Measurements from ENCODE around the gene VAC14.

Gene VAC14

DNA sequence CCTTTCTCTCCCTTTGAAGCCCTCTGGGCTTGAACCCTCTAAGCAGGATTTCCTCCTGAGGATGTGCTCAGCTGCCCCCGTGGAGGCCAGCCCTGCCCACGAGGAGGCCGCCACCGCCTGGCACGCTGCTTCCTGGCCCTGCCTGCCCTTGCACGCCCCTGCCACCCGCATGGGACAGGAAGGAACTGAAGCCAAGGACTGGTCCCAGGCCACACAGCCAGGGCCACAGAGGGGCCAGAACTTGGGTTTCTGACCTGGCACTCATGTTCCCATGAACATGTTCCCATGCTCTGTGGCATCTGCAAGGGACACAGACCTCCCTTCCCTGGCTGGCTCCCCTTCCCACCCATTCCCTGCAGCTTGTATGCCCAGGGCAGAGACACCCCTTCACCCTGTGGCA, 91.0 kb downstream of the VAC14 start:
- DNase-seq, result no peak

GRCh38 chr16:70709457-70709856, 91.5 kb downstream of the VAC14 start:
- DNase-seq, result no peak

- DNase-seq, result peak in 3 of 56 donors; percentile 15 to 29 (median 18)
These were observed 92.4 kb downstream of the VAC14 start for GRCh38 chr16:70708366-70709246.

GRCh38 chr16:70706948-70707465, 94.0 kb downstream of the VAC14 start:
- no peak for DNase-seq

GRCh38 chr16:70705056-70705455, 95.9 kb downstream of the VAC14 start:
- no peak for DNase-seq

DNA sequence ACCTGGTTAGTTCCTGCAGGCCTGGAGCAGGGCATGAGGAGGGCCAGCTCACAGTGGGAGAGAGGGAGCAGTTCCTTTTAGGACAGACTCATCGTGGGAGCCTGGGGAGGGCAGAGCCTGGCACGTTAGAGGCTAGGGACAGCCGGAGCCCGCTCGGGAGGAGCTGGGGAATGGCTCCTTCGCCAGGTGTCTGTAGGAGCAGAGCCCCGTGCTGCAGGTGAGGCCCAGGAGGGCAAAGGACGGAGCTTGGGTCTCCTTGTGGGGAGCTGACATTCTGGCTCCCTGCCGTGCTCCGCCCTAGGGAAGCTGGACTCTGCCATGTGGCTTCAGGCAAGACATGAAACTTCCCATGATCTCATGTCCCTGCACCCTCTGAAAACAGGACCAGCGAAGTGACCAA, 96.4 kb downstream of the VAC14 start:
- DNase-seq, result no peak

- no peak for DNase-seq
These were observed 97.0 kb downstream of the VAC14 start for GRCh38 chr16:70703835-70704381.

DNA sequence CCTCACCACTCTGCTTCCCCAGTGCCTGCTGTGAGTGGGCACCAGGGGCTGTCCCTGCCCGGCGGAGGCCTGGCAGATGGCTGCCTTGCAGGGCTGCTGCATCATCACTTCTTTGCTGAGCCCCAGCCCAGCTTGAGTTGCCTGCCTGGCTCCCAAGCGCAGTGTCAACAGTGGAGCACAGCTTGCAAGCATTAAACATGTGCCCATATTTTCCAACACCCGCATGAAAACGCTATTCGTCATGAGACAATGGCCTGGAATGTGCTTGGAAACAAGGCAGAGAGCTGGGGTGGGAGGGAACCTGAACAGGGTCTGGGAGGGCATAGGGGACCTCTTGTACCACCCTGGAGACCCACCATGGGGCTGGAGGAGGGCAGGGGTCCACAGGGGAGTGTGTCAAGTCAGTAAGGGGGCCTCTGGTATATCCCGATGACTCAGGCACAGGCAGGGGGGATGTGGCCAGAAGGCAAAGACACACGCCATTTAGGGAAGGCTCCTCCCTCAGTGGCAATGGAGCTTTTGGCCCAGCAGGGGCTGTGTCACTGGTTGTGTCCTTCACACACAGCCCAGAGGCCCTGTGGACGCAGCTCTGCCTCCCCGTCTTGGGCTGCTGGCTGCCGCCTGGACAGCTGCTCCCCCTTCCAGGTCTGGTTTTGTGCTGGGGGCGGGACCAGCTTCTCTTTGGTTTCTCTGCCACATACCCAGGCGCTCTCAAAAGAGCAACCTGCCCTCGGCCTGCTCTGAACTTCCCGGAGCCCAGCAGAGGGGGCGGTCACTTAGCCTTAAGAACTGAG, 97.7 kb downstream of the VAC14 start:
- peak in 7 of 56 donors; percentile 20 to 54 (median 25) for DNase-seq

- DNase-seq, result no peak
These were observed 98.3 kb downstream of the VAC14 start for GRCh38 chr16:70702624-70703023.

- DNase-seq, result no peak
These were observed 99.0 kb downstream of the VAC14 start for GRCh38 chr16:70701998-70702397.

DNA sequence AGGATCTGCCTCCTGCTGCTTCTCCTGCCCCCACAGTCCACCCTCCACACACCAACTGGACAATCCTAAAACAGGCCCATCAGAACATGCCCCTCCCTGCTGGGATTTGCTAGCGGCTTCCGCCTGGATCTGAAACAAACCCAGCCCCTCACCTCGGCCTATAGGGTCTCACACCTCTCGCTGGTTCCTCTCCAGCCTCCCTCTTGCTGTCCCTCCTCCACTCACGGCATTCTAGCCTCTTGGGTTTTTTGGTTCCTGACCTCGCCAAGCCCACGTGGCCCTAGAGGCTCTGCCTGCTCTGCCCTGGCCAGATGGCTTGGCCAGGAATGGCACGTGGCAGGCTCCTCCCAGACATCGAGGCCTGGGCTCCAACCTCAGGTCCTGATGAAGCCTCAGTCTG, 99.4 kb downstream of the VAC14 start:
- no peak for DNase-seq

- no peak for DNase-seq
These were observed 99.9 kb downstream of the VAC14 start for GRCh38 chr16:70701036-70701435.

DNA sequence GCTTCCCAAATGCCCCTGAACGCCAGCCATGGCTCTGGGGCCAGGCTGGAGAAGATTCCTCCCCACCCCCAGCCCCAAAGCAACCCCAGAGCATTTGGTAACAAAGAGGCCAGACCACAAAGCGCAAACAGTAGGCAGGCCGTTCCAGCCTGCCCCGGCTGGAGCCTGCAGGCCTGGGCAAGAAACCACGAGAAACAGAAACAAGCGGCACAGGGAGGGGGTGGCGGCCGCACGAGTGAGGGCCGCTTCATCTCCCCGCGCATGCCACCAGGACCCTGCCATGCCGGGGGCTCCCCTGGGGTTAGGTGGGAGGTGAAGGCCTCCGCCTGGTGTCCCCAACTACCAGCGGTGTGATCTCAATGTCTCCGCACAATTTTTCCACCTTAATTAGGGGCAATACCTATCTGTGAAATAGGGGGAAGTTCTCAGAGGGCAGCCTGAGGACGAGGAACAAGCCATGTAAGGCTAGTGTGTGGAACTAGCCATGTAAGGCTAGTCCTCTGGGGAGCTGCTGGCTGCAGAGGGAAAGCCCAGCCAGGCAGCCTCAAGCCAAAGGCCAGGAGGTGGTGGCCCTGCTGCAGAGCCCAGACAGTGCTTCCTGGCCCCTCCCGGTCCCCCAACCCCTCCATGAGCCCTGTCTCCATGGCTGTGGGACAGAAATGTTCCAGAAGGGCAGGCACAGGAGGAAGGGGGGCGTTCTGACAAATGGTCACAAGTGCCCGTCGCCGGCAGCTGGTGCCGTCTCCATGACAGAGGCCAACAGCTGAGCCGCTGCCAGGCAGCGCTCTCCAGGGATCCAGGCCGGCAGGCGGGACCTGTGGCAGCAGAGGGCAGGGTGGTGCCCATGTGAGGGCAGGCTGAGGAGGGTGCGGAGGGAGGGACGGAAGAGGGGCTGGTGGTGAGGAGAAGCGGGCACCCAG, 100.6 kb downstream of the VAC14 start:
- DNase-seq, result peak in 55 of 56 donors; percentile 20 to 92 (median 72)

- peak in 1 of 56 donors; percentile 67 for DNase-seq
These were observed 101.3 kb downstream of the VAC14 start for GRCh38 chr16:70699696-70700095.

GRCh38 chr16:70698901-70699300, 102.1 kb downstream of the VAC14 start:
- no peak for DNase-seq

DNA sequence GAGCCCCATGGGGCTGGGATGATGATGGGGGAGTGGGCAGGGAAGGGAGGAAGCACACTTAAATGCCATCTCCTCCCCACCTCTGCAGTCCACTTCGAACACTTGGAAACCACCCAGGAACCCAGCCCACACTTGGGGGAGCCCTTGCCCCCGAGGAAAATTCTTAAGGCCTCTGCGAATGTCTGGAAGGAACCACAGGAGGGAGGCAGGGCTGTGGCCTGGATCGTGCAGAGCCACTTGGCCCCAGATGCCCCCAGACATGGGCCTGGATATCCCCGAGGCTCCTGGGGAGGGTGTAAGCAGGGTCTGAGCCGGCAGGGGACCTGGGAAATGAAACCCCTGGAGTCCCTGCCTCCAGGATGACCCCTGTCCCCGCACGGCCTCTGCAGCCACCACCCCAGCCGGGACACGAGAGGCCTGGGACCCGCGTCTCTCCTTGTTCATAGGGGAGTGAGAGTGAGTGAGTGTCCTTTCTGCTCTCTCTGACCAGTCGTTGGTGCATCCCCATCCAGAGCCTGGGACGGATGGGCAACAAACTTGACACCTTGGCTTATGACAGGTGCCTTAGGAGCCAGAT, 103.3 kb downstream of the VAC14 start:
- no peak for DNase-seq

DNA sequence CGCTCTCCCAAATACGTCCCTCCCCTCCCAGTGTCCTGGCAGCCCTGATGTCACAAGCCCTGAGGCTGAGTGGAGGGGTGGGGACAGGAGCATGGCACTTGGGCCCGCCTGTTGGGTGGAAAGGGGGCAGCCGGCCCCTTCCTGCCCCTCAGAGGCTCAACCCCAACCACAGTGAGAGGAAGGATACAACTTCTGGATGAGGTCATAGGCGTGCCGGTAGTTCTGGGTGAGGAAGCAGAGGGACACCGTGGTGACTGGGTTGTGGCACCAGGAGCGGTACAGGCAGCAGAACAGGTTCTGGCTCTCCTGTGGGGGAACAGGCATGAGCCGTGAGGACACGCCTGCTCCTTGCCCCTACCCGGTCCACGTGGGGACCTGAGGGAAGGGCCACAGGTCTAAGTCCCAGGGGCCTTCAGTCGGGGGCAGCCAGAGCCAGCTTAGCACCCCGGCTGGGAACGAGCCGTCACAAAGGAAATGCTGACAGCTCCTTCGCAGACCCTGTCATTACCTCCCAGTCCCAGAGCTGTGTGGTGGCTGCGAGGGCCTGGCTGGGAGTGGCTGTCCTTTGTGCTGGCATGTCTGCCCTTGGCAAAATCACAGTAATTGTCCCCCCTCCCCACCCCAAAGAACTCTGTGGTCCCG, 103.9 kb downstream of the VAC14 start:
- DNase-seq, result no peak

DNA sequence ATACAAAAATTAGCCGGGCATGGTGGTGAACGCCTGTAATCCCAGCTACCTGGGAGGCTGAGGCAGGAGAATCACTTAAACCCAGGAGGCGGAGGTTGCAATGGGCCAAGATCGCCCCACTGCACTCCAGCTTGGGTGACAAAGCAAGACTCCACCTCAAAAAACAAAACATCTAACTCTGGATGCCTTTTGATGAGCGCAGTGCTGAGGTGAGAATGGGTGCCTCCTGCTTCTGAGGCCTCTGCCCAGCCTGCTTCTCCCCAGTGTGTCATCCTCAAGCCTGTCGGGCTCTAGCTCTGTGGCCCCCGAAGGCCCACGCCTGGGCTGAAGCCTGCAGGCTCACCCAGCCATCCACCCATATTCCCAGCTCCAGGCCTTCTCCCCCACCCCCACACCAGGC, 104.6 kb downstream of the VAC14 start:
- no peak for DNase-seq

- DNase-seq, result no peak
These were observed 105.5 kb downstream of the VAC14 start for GRCh38 chr16:70695331-70696070.

All from nucleus accumbens (tissue), 56 donors.